ENCODE data around the gene AIFM2.
A peak's percentile ranks its signal among the peaks of the same experiment; 100 is the strongest.

Gene AIFM2

GRCh38 chr10:70145666-70146488 is 13.3 kb upstream of the AIFM2 start:
- peak overlapping the region; percentile 95 for H3K4me2 ChIP-seq (ENCODE audit: insufficient read depth, low read length)
- H3K4me1 ChIP-seq (ENCODE audit: insufficient read depth, low read length) = peaks cover 51% of the 10 kb centered on the region
- peaks cover 42% of the 10 kb centered on the region for H3K79me2 ChIP-seq (ENCODE audit: insufficient read depth, low read length)
- peak overlapping the region; percentile 71 for H2AFZ ChIP-seq (ENCODE audit: low read depth, low read length)
- H3K27ac ChIP-seq (ENCODE audit: low read length) = peak overlapping the region; percentile 96
- peaks cover 27% of the 10 kb centered on the region for H4K20me1 ChIP-seq (ENCODE audit: insufficient read depth, low read length)
- H3K36me3 ChIP-seq (ENCODE audit: insufficient read depth, low read length) = peaks cover 34% of the 10 kb centered on the region
- TF ChIP-seq EZH2 (IDR thresholded peaks at IDR 0.05; ENCODE audit: borderline replicate concordance, low read depth, low read length, severe bottlenecking) = no peak
- peak; percentile 77 for TF ChIP-seq CTCF (IDR thresholded peaks at IDR 0.05; ENCODE audit: borderline replicate concordance, extremely low read depth, low read length, poor library complexity, severe bottlenecking)
- DNase-seq (peak; percentile 77), ATAC-seq (ENCODE audit: insufficient read depth, low read depth) (peak; percentile 71)
- H3K27me3 ChIP-seq (ENCODE audit: insufficient read depth, low read length, poor library complexity) = no peaks in the 10 kb centered on the region
- H3K9ac ChIP-seq (ENCODE audit: low read depth, low read length) = peak overlapping the region; percentile 92
- H3K9me3 ChIP-seq (ENCODE audit: insufficient read depth, low read length, severe bottlenecking) = no peaks in the 10 kb centered on the region
- H3K4me3 ChIP-seq (ENCODE audit: low read depth in 1 of 2, low read length in 2 of 2) = peak overlapping the region; percentile 56 to 95; a peak in 3 of 4 replicates

GRCh38 chr10:70145166-70145665 is 12.6 kb upstream of the AIFM2 start:
- no peaks in the 10 kb centered on the region for H3K9me3 ChIP-seq (ENCODE audit: insufficient read depth, low read length, severe bottlenecking)
- no peak for TF ChIP-seq EZH2 (IDR thresholded peaks at IDR 0.05; ENCODE audit: borderline replicate concordance, low read depth, low read length, severe bottlenecking)
- TF ChIP-seq CTCF (IDR thresholded peaks at IDR 0.05; ENCODE audit: borderline replicate concordance, extremely low read depth, low read length, poor library complexity, severe bottlenecking) = no peak
- H3K27me3 ChIP-seq (ENCODE audit: insufficient read depth, low read length, poor library complexity) = no peaks in the 10 kb centered on the region
- no peak for DNase-seq
- H3K4me2 ChIP-seq (ENCODE audit: insufficient read depth, low read length) = peak overlapping the region; percentile 95
- peaks cover 27% of the 10 kb centered on the region for H4K20me1 ChIP-seq (ENCODE audit: insufficient read depth, low read length)
- H2AFZ ChIP-seq (ENCODE audit: low read depth, low read length) = peak overlapping the region; percentile 71
- ATAC-seq (ENCODE audit: insufficient read depth, low read depth) = no peak
- H3K79me2 ChIP-seq (ENCODE audit: insufficient read depth, low read length) = peaks cover 42% of the 10 kb centered on the region
- peaks cover 28% of the 10 kb centered on the region for H3K36me3 ChIP-seq (ENCODE audit: insufficient read depth, low read length)
- H3K9ac ChIP-seq (ENCODE audit: low read depth, low read length) = peak overlapping the region; percentile 92
- peak overlapping the region; percentile 56 to 95; a peak in 3 of 4 replicates for H3K4me3 ChIP-seq (ENCODE audit: low read depth in 1 of 2, low read length in 2 of 2)
- H3K27ac ChIP-seq (ENCODE audit: low read length) = peak overlapping the region; percentile 96
- H3K4me1 ChIP-seq (ENCODE audit: insufficient read depth, low read length) = peaks cover 51% of the 10 kb centered on the region

- peaks cover 39% of the 10 kb centered on the region for H3K79me2 ChIP-seq (ENCODE audit: insufficient read depth, low read length)
- H3K36me3 ChIP-seq (ENCODE audit: insufficient read depth, low read length) = peaks cover 28% of the 10 kb centered on the region
- ATAC-seq (ENCODE audit: insufficient read depth, low read depth) (no peak), DNase-seq (no peak)
- TF ChIP-seq EZH2 (IDR thresholded peaks at IDR 0.05; ENCODE audit: borderline replicate concordance, low read depth, low read length, severe bottlenecking) (no peak), CTCF (IDR thresholded peaks at IDR 0.05; ENCODE audit: borderline replicate concordance, extremely low read depth, low read length, poor library complexity, severe bottlenecking) (no peak)
- H3K27ac ChIP-seq (ENCODE audit: low read length) = peak overlapping the region; percentile 96; the same call in 1 of the 2 replicates
- H2AFZ ChIP-seq (ENCODE audit: low read depth, low read length) = no peak overlapping the region
- H3K27me3 ChIP-seq (ENCODE audit: insufficient read depth, low read length, poor library complexity) = no peaks in the 10 kb centered on the region
- H4K20me1 ChIP-seq (ENCODE audit: insufficient read depth, low read length) = peaks cover 27% of the 10 kb centered on the region
- peaks cover 45% of the 10 kb centered on the region for H3K4me1 ChIP-seq (ENCODE audit: insufficient read depth, low read length)
- no peaks in the 10 kb centered on the region for H3K9me3 ChIP-seq (ENCODE audit: insufficient read depth, low read length, severe bottlenecking)
- peak overlapping the region; percentile 92 for H3K9ac ChIP-seq (ENCODE audit: low read depth, low read length)
- peak overlapping the region in 1 of 2 experiments; percentile 95; a peak in 2 of 4 replicates for H3K4me3 ChIP-seq (ENCODE audit: low read depth in 1 of 2, low read length in 2 of 2)
- peak overlapping the region; percentile 95 for H3K4me2 ChIP-seq (ENCODE audit: insufficient read depth, low read length)
These were observed 11.9 kb upstream of the AIFM2 start for GRCh38 chr10:70144372-70145110.

Data from DND-41 (cell line).